NCI-H1436 treated with DMSO at 0.1 percent for 48 hours (cell line): ENCODE results near the gene LRRC46.

Source experiments
- DNase-seq: peaks from one replicate; lab custom pipeline; 2025; lab: John Stamatoyannopoulos, UW

Gene LRRC46

DNA sequence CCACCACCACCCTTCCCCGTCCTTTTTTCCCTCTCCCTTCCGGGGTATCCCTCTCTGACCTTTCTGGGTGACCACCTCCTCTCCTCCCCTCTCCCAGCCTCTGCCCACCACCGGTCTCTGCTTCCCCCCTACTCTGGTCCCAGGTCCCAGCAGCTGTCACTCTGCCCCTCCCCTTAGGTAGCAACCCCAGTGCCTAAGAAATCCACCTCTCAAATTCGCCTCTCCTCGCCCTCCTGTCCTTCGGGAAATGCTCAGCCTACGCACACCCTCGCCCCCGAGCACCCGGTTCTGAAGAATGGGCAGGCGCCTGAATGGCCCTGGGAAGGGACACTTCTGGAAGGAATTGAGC lies 20.3 kb downstream of the LRRC46 start:
- DNase-seq = no peak

GRCh38 chr17:47852113-47852949 lies 20.9 kb downstream of the LRRC46 start:
- no peak for DNase-seq

DNA sequence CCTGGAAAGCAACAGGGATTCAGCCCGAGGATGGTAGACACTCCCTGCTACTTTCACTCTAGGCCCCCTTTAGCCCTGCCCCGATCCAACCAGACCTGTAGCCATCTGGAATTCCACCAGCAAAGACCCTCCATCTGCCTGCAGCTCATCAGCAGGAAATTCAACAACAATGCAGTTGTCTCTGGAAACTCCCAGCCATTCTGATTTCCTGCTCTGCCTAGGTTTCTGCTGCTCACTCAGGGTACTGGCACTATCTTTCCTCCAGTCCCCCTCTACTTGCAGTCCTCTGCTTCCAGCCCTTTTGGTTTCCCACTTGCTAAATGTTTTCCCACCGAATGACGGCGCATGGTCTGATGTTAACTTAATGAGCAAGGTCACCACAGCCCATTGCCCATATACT lies 22.1 kb downstream of the LRRC46 start:
- DNase-seq = no peak

GRCh38 chr17:47855737-47856136 lies 24.3 kb downstream of the LRRC46 start:
- DNase-seq = no peak

GRCh38 chr17:47856830-47857229 lies 25.4 kb downstream of the LRRC46 start:
- DNase-seq = no peak

GRCh38 chr17:47857551-47858455 lies 26.3 kb downstream of the LRRC46 start:
- no peak for DNase-seq

DNA sequence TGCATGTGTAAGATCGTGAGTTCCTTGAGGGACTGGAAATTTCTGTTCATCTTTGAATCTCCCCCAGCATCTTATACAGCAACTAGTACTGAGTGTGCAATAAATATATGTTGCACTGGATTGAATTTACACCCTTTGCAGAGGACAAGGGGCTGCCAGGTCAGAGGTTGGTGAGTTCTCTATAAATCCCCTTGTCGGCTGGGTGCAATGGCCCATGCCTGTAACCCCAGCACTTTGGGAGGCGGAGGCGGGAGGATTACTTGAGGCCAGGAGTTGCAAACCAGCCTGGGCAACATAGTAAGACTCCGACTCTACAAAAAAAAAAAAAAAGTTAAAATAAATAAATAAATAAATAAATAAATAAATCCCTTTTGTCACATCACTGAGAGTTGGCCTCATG lies 28.9 kb downstream of the LRRC46 start:
- no peak for DNase-seq

DNA sequence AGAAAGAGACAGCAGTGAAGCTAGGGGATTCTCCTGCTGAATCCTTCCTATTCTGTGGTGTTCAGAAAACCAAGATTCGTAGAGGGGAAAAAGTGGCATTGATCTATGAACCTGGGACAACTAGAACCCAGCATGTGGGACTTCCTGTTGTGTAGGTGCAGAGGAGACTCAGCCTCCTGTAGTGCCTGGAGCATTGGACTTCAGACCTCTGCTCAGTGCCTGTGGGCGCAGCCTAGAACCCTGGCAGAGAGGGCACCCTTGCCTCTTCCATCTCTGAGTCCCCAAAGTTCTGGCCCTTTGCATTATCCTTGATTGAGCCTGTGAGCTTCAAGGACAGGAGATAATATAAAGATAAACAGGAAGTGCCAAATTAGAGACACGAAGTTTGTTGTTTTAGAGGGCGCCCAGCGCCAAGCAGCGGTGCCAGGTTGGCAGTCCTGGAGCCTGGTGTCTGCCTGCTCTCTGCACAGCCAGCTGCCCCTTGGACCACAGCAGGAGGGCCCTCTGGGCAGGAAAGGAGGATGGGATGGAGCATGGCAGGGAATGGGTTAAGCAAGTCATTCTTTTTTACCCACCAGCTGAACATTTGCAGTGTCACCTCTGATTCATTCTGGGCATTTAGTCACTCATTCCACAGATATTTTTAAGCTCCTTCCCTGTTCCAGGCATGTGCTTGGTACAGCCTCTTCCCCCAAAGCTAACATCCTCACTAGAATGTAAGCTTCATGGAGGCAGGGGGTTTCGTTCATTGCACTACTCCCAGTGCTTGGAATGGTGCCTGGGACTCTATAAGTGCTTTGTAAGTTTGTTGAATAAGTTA lies 31.4 kb downstream of the LRRC46 start:
- no peak for DNase-seq

- no peak for DNase-seq
Measured at GRCh38 chr17:47864791-47865216, 33.3 kb downstream of the LRRC46 start.

- no peak for DNase-seq
Measured at GRCh38 chr17:47866941-47867340, 35.5 kb downstream of the LRRC46 start.

DNA sequence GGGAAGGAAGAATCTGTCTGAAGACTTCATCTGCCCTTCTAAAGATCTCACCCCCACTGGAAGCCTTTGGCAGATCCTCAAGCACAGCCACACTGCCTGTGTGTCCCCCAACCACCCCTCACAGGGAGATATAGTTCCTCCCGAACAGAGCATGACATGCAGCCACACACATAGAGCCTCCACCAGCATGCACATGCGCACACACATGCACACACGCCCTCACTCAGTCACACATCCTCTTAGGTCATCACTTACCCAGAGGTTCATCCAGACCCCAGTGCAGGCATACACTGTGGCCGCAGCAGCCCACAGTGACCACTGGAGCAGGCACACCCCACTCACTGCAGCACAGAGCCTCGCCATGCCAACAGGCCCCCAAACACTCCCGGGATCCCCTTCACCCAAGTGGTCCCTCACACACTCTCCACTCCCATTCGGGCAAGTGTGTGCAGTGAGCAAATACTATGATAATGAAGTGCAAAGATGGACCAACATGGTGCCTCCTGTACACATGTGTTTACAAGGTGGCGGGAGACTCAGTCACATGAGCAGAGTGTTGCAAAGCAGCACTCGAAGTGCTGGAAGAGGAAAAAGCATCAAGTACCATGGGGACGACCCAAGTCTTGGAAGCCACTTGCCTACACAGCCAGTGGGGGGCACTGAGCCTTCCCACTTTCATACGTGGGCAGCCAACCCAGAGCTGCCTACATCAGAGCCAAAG lies 36.5 kb downstream of the LRRC46 start:
- no peak for DNase-seq

- DNase-seq = no peak
Measured at GRCh38 chr17:47869114-47869513, 37.6 kb downstream of the LRRC46 start.

- DNase-seq = no peak
Measured at GRCh38 chr17:47870056-47870455, 38.6 kb downstream of the LRRC46 start.

DNA sequence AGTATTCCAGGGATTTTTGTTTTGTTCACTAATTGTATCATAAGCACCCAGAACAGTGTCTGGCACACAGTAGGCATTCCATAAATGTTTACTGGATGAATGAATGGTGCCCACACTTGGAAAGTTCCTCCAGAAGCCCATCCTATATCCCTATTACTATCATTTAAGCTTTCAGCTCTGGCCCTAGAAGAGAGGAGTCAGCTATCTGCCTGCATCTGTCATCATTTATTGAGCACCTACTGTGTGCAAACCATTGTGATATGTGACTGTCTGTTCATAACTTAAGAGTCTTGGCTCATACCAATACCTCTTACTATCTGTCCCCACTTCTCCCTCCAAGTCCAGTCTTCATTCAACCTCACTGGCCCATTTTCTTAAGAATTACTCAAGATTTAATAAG lies 39.6 kb downstream of the LRRC46 start:
- DNase-seq = no peak

DNA sequence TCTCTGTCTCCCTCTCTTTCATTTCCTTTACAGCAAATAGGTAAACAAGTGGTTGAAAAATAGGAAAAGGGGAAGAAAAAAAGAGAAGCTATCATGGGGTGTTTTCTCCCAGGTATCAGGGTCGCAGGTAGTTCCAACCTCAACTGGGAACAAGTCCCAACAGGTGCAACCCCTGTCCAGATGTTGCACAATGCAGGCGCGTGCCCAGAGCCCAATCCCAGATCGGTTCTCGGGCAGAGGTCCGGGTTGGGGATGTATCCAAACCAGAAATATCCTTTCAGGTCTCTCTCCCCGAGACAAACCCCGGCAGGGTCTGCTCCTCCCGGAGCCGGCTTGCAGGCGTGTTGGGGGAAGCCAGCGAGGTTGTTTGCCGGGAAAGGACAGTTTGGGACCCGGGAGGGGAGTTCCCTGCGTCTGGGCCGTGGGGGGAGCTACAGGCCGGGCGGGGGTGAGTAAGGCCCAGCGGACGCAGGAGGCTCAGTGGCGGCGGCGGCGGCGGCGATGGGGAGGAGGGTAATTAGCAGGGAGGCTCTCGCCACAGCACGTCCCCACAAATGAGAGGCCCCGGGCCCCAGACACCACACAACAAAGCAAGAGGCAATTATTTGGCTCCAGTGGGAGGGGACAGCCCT lies 40.7 kb downstream of the LRRC46 start:
- DNase-seq = no peak

- DNase-seq = no peak
Measured at GRCh38 chr17:47872651-47873161, 41.2 kb downstream of the LRRC46 start.

DNA sequence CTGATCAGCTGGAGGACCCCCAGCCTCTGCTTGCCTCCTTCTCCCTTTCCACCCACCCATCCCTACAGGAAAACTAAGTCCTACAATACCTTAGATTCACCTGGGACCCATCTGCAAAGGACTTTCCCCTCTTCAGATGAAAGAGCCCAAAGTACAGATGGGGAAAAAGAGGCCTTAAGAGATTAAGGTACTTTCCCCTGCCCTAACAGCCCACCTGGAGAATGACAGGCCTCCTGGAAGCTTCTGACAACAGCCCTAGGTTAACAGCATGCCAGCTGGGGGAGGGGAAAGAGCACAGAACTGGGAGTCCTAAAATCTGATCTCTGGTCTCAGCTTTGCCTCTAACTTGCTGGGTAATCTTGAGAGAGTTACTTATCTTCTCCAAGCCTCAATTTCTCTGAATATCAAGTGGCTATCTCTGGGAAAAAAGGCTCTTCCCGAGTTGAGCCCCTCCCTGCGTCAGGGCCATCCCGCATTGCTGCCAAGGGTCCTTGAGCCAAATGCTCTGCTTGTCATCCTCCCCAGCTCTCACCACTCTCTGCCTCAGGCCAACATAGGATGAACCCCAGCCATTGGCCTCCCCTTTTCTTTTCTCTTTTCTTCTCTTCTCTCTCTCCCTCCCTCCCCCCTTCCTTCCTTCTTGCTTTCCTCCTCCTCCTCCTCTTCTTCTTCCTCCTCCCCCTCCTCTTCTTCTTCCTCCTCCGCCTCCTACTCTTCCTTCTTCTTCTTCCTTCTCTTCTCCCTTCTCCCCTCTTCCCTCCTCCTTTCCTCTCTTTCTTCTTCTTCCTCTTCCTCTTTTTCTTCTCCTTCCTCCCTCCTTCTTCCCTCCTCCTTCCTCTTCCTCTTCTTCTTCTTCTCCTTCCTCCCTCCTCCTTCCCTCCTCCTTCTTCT lies 42.0 kb downstream of the LRRC46 start:
- no peak for DNase-seq

DNA sequence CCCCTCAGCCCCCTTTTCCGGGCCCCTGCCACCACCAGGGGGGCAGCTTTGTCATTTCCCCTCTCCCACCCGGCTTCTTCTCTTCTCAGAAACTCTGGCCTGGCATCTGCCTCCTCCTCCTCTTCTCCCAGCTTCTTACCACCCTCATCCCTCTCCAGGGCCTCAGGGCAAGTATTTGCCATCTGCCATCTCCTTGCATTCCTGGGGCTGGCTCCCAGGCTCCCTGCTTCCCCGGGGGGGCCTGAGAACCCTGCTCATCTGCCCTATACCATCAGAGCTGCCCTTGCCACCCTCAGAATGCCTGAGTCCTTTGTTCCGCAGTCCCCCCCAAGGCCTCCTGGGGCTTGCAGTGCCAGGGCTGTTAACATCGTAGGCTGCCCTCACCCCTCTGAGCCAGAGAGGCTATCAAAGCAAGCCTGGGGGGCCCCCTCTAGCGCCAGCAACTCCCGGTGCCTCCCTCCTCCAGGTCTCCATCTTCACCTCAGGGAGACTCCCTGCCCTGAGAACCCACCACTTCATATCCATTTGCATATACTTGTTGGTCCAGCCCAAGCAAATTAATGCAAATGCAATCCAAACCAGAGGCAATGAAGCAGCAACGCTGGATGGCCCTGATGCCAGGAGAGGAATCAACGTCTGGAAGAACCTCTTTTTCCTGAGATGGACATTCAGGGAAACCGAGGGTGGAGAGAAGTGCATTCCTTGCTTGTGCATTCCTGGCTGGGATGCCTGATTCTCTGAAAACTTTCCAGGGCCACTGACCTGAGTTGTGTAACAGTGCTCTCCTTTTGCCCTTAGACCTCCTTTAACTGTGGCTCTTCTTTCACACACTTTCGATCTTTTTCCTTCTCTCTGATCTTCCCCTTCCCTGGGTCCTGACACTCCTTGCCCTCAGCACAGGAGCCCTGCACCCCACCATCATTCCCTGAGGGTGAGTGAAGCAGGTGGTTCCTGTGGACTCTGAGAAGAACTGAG lies 43.8 kb downstream of the LRRC46 start:
- no peak for DNase-seq
